GM20000 (cell line): ENCODE data around the gene TSPOAP1.

Source experiments
- DNase-seq: peaks from one replicate; pipeline ENCODE4 v3.0.0; 2012; ENCODE audit warnings: low spot score
- CTCF ChIP-seq: IDR thresholded peaks from 2 replicates; pipeline ENCODE4 v1.5.1; 2012; ENCODE audit warnings: mild to moderate bottlenecking, control low read depth; ENCODE audit errors: extremely low read depth, missing control alignments

TSPOAP1 gene

GRCh38 chr17:58329035-58329809, 627 bp upstream of the TSPOAP1 start:
- DNase-seq = peak; percentile 81

GRCh38 chr17:58327363-58328194, 1.0 kb downstream of the TSPOAP1 start:
- no peak for DNase-seq
- TF ChIP-seq CTCF = no peak

More at GRCh38 chr17:58329035-58329809, 627 bp upstream of the TSPOAP1 start:
- TF ChIP-seq CTCF = peak; percentile 35

GRCh38 chr17:58326609-58327362, 1.8 kb downstream of the TSPOAP1 start:
- TF ChIP-seq CTCF = no peak
- no peak for DNase-seq

- no peak for TF ChIP-seq CTCF
- no peak for DNase-seq
Measured at GRCh38 chr17:58325976-58326468, 2.6 kb downstream of the TSPOAP1 start.

- DNase-seq = no peak
- no peak for TF ChIP-seq CTCF
Measured at GRCh38 chr17:58325289-58325726, 3.3 kb downstream of the TSPOAP1 start.

- no peak for DNase-seq
- TF ChIP-seq CTCF = no peak
Measured at GRCh38 chr17:58324409-58325288, 3.9 kb downstream of the TSPOAP1 start.
